GM19043 (cell line): ENCODE data around the gene ISCU.
"Not testable (repeated sequence)": the region's sequence is repeated elsewhere in the genome, so short reads cannot be mapped to it uniquely, and the experiment has no call there.

Experiments
- ATAC-seq: cut with Tn5 transposase; IDR thresholded peaks from one replicate; pipeline ENCODE4 v1.9.1; 2021; ENCODE audit warnings: low read depth; ENCODE audit not compliant: unreplicated experiment

The ISCU gene

DNA sequence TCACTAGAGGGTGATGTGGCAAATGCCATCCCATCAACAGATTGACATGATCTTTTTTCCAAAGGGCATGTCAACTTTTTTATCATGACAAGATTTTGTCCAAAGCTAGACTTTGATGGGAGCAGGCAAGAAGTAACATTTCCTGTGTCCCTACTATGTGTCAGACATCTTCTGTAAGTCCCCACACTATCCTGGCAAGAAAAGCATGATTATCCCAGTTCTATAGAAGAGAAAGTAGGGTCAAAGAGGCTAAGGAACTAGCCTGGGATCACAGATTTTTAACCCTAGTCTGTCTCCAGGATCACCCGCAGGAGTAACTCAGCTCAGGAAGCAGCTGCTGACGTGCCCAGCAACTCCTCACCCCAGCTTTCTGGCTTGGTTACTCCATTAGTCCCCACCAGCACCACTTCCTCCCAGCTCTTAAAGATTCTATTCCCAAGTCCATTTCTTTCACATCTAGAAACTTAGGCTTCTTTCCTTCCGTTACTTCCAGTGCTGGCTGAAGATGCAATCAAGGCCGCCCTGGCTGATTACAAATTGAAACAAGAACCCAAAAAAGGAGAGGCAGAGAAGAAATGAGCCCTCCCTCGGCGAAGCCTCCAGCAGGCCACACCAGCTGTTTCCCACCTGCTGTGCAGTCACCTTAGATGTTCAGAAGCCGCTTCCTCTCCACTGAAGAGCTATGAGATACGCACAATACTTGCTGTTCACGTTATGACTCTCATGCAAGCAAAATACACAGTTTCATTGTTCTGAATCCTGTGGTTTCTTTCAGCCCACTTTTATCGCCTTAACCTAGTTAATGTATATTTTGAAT, 6.2 kb downstream of the ISCU start:
- peak; percentile 85 for ATAC-seq

DNA sequence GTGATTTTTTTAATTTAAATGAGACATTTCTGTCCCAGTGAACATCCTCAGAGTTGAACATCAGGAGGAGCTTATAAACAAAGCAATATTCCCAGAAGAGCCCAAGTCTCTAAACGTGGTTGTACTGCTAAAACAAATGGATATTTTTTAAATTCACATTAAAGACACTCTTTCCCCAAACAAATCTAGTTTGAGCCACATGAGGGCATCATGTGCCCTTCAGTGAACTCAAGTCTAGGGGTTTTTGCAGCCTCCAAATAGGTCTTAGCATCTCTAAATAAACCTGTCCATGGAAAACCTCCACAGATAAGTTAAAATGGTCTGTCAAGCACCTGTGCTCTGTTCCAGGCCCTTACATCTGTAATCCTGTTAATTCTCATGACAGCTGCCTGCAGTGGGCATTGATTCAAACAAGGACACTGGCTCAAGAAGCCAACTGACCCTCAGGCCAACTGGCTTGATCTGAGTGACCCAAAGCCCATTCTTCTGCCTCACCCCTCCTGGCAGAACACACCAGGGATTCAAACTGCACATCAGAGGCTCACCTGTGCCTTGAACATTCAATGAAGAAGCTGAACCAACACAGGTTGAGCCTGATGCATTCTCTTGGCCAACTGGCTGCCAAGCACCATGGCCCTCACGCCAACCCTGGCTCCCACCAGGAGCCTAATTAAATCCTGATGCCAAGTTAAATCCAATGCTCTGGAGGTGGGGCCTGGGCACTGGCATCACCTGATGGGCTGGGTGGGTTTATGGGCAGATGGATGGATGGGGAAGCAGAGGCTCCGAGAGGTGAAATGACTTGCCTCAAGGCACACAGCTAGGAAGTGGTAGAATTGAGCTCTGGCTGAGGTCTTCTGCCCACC, 8.6 kb downstream of the ISCU start:
- ATAC-seq = no peak

DNA sequence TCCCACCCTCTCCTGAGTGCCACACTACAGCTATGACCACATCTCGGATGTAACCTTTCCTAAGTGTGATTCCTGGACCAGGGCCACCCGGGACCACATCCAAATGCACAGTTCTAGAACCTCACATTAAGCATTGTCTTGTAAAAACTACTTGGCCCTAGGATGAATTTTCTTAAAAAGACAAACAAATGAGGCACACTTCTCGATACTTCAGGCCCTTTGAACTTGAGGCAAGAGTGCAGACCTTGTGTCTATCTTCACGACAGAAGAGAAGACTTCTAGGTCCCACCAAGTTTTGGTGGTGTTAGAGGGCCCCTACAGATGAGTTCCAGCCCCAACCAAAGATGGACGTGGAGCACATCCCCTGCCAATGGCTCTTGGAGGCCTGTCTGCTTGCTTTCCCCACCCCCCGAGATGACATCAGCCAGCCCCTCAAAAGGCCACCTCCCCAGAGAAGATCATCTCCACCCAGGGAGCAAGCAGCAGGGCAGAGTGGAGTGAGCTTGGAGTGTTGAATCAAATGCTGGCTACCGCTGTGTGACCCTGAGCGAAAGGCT, 9.3 kb downstream of the ISCU start:
- ATAC-seq = no peak

DNA sequence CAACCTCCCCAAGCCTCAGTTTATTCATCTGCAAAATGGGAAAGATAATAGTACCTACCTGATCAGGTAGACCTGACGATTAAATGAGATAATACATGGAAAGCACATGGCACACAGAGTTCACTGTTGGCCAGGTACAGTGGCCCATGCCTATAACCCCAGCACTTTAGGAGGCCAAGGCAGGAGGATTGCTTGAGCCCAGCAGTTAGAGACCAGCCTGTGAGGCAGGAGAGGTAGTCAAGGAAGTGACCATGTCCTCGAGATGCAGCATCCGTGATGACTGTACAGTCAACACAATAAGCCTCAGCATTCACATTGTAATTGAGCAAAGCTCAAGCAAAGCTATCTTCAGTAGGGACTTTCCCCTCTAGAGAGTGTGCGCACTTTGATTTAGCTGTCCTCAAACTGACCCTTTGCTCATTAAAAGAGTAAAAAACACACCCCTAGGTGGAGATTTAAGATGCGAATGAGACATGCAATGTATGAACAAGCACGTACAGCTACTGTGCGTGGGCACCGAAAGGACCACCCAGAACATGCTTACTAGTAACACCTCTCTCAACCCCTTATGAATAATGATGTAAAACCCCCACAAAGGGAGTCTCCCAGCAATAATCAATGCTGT, 9.9 kb downstream of the ISCU start:
- ATAC-seq = no peak

DNA sequence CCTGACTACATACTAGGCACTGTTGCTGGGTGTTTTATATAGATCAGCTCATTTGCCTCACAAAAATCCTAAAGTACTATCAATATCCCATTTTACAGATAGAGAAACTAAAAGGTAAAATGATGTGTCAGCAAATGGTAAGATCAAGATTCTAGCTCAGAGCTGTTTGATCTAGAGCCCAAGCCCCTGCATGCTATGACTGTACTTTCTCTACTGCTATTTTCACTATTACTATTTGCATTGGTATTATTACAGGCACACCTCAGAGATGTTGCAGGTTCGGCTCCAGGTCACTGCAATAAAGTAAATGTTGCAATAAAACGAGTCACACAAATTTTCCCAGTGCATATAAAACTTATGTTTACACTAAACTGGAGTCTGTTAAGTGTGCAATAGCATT, 10.9 kb downstream of the ISCU start:
- no peak for ATAC-seq

DNA sequence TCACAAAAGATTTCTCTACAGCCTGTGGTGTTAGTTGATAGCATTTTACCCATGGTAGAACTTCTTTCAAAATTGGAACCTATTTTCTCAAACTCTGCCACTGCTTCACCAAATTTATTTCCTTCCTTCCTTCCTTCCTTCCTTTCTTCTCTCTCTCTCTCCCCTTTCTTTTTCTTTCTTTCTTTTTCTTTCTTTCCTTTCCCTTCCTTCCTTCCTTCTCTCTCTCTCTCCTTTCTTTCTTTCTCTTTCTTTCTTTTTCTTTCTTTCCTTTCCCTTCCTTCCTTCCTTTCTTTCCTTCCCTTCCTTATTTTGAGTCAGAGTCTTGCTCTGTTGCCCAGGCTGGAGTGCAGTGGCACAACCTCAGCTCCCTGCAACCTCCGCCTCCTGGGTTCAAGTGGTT, 11.9 kb downstream of the ISCU start:
- ATAC-seq = not testable (repeated sequence)

DNA sequence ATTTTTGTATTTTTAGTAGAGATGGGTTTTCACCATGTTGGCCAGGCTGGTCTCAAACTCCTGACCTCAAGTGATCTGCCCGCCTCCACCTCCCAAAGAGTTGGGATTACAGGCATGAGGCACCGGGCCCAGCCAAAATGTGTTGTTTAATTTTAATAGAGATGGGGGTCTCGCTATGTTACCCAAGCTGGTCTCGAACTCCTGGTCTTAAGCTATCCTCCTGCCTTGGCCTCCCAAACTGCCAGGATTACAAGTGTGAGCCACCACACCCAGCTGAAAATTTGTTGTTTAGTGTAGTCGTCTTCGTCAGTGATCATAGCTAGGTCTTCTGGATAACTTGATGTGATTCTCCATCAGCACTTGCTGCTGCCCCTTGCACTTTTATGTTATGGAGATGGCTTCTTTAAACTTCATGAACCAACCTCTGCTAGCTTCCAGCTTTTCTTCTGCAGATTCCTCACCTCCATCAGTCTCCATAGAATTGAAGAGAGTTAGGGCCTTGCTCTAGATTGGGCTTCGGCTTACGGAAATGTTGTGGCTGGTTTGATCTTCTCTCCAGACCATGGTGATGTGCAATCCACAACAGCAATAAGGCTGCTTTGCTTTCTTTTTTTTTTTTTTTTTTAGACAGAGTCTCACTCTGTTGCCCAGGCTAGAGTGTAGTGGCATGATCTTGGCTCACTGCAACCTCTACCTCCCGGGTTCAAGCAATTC, 13.0 kb downstream of the ISCU start:
- no peak for ATAC-seq

DNA sequence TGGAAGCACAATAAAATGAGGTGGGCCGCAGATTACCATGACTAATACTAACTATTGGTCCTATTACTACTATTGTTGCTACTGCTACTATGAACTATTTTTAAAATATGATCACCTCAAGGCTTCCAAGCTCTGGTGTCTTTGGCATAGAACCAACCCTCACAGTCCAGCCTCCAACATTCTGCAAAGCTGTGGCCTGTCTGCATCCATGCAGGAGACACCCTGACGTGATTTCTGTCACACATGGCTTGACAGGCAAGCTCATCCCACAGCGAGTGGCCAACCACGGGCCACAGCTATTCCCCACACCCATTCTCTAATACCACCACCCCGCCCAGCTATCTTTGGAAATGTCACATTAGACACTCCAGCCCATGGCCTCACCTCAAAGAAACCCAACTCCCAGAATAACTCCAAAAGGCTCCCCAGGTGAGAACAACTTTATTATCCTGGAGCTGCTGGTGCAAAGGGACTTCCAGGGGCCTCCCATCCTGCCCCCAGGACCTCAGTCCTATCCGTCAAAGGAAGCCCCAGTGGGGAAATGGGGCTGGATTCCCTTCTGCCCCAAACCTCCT, 14.4 kb downstream of the ISCU start:
- no peak for ATAC-seq

DNA sequence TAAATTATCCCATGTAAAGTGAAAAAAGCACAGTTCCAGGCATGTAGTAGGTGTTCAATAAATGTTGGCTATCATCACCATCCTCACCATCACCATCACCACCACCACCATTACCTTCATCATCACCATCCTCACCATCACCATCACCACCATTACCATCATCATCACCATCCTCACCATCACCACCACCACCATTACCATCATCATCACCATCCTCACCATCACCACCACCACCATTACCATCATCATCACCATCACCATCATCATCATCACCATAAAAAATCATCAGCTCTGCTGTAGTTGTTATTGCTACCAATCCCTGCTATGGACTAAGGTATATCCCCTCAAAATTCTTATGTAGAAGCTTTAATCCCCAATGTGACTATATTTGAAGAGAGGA, 15.1 kb downstream of the ISCU start:
- no peak for ATAC-seq

DNA sequence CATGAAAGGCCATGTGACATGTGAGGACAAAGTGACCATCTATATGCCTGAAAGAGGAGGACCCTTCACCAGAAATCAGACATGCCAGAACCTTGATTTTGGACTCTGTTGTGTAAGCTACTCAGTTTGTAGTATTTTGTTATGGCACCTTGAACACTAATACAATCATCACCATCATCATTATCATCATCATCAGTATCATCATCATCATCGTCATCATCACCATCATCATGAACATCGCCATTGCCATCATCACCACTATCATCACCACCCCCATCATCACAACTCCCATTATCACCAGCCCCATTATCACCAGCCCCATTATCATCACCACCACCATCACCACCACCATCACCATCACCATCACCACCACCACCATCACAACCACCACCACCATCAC, 15.9 kb downstream of the ISCU start:
- ATAC-seq = no peak

DNA sequence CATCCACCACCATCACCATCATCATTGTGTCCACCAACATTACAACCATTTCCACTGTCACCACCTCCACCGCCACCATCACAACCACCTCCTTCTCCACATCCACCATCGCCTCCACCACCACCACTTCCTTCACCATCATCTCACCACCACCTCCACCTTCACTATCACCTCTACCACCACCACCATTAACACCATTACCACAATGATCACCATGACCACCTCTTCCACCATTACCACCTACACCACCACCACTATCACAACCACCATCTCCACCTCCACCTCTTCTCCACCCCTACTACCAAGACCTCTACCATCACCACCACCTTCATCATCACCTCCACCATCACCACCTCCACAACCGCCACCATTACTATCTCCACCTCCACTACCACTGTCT, 16.4 kb downstream of the ISCU start:
- no peak for ATAC-seq

DNA sequence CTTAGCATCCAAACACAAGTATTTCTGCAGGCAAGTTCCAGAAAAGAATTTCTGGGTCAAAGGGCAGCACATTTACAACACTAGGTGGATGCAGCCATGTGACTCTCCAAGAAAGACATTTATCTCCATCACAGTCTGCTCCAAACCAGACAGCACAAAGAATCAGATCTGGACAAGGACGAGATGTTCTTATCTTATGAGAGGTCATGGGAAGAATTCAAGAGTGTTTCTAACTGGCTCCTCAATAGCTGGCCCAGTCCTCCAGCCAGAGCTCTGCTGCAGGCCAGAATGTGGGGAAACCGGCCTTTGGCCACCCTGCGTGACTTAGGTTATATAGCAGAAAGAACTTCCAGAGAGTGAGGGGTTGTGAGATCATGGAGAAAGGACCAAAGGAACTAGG, 18.1 kb downstream of the ISCU start:
- no peak for ATAC-seq

DNA sequence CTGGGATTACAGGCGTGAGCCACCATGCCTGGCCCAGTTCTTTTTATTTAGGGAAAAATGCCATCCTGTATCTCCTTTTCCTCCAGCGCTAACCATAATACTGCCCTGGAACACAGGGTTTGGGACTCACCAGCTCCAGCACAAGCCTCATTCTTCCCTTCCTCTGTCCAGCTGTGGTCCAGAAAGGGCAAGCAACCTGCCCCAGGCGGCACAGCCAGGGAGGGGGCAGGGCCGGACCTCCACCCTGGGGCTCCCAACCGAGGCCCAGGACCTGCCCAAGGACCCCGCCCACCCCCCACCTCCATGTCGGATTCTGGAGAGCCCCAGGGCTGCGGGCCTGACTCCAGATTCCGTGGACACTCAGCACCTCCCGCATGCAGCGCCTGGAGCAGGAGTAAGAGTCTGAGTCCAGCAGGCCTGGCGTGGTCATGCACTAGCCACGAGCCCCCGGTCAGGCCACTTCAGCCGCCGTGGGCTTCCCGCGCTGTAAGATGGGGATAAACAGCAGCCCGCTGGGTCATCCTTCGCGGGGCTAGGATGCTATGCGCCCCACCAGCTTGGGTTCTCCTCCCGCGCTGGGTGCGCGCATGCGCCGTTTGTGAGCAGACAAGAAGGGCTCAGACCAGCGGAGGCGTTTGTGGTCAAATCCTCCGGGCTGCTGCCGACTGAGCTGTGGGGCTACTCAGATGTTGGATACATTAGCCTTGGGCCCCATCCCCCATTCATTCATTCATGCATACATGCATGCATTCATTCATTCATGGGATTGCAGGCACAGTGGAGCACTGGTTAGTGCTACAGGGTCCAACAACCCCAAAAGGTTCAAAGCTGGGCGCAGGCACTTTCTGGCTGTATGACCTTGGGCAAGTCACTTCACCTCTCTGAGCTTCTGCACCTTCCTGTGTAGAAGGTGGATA, 19.2 kb downstream of the ISCU start:
- ATAC-seq = no peak

DNA sequence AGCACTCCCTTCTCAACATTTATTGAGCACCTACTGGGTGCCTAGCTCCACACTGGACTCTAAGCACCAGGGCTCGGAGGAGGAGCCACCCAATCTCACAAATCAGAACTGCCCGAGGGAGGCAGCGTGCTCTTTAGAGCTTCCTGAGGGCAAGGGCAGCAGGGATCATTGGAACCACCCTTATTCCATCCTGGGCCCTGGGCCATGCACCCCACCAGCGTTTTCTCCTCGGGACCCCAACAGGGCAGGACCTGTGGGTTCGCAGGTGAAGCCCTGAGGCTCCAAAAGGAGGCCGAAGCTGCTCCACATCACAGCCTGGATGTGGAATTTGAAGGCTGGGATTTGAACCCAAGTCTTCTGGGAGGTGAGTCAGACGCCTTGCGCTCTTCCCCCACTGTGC, 20.1 kb downstream of the ISCU start:
- no peak for ATAC-seq

DNA sequence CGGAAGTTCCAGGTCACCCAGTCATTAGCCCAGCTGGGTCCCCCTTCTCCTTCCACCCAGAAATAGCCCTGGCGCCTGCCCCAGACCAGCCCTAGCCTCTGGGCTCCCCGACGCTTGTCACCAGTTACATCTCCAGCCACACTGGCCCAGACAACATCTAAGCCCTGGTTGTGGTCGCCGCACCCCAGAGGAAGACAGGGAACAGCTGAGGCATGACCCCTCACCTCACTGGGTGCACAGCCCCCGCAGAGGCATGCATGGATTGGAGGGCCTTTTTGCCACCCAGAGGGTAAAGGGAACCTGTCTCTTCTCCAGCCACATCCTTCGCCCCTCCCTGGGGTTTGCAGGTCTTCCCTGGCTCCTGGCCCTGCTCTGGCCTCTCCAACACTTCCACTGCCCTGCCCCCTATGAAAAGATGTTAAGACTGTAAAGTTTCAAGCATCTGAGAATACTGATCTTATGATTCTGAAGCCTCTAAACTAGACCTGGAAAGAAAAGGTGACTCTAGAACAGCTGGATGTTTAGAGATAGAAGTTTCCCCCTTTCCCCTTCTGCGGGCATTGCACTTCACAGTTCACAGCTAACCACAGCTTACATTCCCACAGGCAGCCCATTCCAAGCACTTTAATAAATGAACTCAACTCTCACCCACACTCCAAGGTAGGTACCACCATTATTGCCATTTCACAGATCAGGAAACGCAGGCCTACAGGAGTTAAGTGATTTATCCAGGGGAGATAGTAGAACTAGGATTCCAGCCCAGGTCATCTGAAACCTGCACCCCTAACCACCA, 20.8 kb downstream of the ISCU start:
- ATAC-seq = no peak

DNA sequence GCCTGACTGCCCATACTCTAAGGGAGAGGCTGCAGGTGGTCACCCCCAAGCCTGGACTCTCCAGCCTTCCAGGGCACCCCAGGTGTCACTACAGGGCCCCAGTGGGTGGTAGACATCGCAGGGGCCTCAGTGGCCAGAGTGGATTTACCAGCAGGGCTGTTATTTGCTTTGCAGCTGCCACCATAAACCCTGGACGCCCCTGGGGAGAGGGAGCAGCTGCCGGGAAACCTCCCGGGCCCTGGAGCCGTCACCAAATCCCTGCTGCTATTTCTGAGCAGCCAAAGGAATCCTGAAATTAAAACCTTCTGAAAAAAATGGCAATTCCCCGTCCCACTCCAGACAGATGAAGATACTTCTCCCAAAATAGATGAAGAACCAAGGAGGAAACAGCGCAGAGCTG, 21.6 kb downstream of the ISCU start:
- no peak for ATAC-seq

DNA sequence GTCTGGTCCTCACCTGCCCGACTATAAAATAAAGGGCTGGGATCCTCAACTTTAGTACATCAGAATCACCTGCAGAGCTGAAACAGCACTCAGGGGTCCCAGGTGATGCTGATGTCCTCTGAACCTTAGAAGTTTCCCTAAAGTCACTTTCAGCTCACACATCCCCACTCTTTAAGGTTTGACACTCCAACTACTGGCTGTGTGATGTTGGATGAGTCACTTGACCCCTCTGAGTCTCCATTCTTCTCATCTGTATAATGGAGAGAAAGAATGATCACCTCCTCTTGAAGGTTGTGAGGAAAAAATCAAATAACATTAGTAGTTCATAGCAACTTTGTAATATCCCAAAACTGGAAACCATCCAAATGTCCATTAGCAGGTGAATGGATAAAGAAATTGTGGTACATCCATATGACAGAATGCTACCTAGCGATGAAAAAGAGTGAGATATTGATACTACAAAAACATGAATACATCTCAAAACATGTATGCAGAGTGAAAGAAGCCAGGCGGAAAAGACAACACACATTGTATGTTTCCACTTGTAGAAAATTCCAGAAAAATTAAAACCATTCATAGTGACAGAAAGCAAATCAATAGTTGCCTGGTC, 22.2 kb downstream of the ISCU start:
- ATAC-seq = no peak

DNA sequence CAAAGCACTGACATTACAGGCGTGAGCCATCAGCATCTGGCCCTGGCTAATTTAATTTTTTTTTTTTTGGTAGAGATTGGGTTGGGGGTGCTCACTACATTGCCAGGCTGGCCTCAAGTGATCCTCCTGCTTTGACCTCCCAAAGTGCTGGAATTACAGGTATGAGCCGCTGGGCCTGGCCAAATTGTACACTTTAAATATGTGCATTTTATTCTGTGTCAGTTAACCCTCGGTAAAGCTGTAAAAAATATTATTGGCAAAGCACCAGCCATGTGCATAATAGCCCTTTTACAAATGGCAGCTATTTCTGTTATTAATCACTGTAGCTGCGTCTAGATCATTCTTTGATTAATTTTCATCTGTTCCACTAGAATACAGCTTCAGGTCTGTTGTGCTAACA, 23.5 kb downstream of the ISCU start:
- no peak for ATAC-seq
